ENCODE measurements around the gene PHF11.

DNA sequence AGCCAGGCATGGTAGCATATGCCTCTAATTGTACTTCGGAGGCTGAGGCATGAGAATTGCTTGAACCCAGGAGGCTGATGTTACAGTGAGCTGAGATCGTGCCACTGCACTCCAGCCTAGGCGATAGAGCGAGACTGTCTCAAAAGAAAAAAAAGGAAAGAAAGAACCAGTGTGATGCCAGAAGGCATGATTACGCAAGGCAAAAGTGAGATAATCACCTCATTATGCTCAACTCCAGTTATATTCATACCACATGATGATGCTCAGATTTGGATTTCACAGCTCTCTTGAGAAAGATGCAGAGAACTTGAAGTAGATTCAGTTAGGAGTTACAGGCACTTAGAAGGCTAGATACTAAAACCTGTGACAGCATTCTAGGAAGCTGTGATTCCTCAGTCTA is 67.8 kb downstream of the PHF11 start:
- no peak for TF ChIP-seq POLR2AphosphoS5 (IDR thresholded peaks at IDR 0.05)
- TF ChIP-seq CTCF (IDR thresholded peaks at IDR 0.05), result no peak
- TF ChIP-seq POLR2A (IDR thresholded peaks at IDR 0.05), result no peak
- no peak for TF ChIP-seq EP300 (IDR thresholded peaks at IDR 0.05; ENCODE audit: low read depth)

All from transverse colon (tissue), 4 donors.